ENCODE measurements around the gene KAT8.
A peak's percentile ranks its signal among the peaks of the same experiment; 100 is the strongest.

Gene KAT8

DNA sequence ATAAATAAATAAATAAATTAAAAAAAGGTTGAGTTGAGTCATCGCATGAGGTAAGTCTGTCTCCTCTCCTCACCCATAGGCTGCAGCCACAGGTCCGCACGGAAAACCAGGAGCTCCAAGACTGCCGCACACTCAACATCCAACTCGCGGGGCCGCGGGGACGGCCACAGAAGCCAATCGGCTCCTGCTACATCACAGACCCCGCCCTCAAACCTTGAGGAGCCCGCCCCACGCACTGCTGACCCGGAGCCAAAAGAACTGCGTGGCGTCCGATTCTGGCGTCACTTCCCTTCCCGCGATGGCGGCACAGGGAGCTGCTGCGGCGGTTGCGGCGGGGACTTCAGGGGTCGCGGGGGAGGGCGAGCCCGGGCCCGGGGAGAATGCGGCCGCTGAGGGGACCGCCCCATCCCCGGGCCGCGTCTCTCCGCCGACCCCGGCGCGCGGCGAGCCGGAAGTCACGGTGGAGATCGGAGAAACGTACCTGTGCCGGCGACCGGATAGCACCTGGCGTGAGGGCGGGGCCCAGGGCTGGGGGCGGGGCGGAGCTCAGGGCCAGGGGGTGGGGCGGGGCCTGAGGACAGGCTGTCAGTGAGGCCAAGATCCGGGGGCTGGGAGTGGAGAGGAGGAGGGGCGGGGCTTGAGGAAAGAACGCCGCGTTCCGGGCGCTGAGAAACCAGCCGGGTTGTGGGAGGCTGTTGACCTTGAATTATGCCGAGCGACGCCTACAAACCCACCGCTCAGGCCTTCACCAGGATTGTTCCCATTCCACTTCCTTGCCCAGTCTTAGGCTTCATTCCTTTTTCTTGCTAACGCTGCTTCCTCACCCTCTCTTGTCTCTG is at the start of gene KAT8:
Gene KAT8 (plus strand): TSS at position 281 of the 839 bp plus-strand sequence. CDS start 18 bp downstream, at position 299.
- peak; percentile 84 for DNase-seq

DNA sequence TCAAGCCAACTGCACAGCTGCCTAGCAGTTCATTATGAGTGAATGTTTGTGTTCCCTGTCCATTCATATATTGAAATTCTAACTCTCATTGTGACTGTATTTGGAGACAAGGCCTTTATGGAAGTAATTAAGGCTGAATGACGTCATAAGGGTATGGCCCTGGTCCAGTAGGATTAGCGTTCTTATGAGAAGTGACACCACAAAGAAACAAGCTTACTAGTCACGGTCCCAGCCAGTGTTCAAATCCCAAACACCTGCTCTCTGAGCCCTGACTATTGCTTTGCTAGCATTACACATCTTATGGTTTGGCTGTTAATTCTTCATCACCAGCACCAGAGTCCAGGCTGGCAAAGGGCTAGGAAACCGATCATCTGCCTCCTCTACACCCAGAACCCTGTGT is 45.6 kb upstream of the KAT8 start:
- DNase-seq = peak; percentile 1

DNA sequence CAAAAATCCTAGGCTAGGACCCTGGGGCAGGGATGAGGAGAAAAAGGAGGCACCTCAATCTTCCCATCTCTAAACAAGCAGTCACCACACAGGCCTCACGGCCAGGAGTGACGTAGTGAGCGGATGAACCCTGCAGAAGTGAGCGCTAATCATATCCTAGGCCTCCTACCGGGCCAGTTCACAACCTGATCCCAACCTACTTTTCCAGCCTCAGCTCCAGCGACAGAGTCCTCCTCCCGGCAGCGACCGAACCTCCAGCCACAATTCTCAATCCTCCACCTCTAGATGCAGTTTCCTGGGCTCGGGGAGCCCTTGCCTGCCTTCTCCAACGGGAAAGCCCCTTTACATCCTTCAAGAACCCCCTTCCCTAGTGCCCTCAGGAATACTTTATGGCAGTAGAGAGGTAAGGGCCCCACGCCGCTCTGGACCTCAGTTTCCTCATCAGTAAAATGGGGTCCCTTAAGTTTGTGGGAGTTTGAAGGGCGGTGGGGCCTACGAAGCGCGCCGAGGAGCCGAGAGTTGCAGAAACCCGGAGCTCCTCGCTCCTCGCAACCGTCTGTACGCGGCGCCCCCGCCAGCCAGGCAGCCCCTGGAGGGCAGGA is 44.8 kb upstream of the KAT8 start:
- peak; percentile 33 for DNase-seq

DNA sequence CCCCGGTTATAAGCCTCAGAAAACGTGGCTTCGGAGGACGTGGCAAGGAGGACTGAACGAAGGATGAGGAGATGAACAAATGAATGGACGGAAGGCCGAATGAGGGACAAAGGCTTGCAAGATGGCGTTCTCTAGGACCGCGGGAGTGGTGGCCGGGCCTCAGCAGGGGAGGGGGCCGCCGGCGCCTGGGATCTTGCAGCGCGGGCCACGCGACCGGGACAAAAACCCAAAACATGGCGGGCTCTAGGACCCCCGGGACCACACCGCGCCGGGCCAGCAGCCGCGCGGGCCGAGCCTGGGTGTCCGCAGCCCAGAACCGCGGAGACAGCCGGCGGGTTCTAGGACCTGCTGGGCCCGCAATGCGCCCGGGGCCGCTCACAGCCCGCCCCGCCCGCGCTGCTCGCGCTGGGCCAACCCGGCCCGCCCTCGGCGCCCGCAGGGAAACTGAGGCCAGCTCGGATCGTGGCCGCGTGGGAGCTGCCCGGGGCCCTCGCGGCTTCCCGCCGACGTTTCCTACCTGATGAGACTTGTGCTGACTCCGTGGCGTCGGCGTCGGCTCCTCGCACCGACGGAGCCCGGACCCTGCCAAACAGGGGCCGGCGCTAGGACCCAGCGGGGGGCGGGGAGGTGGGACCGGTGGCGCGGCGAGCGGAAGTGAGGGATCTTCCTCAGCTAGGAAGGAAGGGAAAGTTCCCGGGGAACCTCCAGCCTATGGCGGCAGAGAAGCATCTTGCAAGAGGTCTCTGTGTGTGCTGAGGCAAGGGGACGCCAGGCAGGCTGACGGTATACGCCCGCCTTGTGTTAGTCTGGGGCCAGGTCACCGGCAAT is 44.1 kb upstream of the KAT8 start:
- peak; percentile 79 for DNase-seq

DNA sequence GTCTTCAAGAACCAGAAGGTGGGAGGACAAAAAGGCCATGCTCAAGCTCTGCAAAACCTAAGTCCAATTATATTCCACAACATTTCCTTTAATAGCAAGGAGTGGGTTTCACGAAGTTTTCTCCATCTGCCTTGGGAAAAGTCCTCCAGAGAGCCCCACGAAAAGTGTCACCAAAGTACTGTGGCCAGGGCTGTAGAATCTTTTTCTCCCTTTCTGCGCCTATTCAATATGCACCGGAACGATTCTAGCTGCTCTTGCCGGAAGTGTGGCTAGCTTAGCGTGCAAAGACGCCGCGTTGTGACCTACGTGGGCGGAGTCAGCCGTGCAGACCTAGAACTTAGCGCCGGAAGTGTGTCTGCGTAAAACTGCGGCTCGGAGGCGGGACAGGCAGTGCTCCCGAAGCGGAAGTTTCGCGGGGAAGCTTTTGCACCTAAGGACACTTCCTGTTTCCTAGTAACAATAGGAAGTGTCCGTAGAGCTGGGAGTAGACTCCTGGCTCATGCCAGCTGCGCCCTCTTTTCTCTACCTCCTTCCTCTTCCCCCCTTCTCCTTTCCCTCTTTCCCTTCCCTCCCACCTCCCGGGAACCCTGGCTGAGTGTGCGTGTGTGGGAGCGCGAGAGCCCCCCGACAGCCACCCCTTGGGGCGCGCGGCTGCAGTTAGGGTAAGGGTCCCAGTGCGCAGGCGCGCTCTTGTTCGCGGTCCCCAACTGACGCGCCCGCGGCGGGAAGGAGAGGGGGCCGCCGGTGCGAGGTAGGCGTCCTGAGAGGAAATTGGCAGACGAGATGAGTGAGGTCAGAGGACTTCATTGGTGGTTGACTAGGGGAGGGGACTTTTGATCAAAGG is 43.3 kb upstream of the KAT8 start, which contains the start of the genes ZNF646 and ZNF668:
Gene ZNF646 (plus strand): TSS at position 453 of the 844 bp plus-strand sequence. CDS start 1,903 bp downstream, outside the sequence.
Gene ZNF668 (minus strand): TSS at position 271 of the 844 bp plus-strand sequence. CDS start 9,781 bp downstream, outside the sequence.
- DNase-seq = peak; percentile 96

DNA sequence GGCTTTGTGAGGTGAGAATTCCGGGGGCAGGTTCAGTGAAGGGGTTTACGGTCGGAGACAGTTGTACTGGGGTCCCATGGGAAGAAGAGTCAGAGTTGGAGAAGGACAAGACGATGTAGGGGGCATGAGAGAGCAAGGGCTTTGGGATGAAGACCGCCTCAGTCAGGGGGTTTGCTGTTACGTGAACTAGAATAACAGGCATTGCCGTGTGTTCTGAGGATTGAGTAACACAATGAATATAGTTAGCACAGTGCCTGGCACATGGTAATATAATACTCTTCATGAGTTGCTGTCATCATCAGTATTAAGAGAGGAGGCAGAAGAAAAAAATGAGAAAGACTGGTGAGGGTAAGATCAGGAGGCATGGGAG is 42.7 kb upstream of the KAT8 start:
- DNase-seq = no peak

DNA sequence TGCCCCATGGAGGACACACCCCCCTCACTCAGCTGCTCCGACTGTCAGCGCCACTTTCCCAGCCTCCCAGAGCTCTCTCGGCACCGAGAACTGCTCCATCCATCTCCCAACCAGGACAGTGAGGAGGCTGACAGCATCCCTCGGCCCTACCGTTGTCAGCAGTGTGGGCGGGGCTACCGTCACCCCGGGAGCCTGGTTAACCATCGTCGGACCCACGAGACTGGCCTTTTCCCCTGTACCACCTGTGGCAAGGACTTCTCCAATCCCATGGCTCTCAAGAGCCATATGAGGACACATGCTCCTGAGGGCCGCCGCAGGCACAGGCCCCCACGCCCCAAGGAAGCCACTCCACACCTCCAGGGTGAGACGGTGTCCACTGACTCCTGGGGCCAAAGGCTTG is 41.1 kb upstream of the KAT8 start:
- DNase-seq = no peak

DNA sequence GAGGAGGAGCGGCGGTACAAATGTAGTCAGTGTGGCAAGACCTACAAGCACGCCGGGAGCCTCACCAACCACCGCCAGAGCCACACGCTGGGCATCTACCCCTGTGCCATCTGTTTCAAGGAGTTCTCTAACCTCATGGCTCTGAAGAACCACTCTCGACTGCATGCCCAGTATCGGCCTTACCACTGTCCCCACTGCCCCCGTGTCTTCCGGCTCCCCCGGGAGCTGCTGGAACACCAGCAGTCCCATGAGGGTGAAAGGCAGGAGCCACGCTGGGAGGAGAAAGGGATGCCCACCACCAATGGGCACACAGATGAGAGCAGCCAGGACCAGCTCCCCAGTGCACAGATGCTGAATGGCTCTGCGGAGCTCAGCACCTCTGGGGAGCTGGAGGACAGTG is 40.4 kb upstream of the KAT8 start:
- DNase-seq = peak; percentile 5

DNA sequence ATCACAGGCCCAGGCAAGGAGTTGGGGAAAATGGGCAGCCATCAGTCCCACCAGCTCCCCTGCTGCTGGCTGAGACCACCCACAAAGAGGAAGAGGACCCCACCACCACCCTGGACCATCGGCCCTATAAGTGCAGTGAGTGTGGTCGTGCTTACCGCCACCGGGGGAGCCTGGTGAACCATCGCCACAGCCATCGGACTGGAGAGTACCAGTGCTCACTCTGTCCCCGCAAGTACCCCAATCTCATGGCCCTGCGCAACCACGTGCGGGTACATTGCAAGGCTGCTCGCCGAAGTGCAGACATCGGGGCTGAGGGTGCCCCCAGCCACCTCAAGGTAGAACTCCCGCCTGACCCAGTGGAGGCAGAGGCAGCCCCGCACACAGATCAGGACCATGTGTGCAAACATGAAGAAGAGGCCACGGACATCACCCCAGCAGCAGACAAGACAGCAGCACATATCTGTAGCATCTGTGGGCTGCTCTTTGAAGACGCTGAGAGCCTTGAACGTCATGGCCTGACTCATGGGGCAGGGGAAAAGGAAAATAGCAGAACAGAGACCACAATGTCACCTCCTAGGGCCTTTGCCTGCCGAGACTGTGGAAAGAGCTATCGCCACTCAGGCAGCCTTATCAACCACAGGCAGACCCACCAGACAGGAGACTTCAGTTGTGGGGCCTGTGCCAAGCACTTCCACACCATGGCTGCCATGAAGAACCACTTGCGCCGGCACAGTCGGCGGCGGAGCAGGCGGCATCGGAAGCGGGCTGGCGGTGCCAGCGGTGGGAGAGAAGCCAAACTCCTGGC is 39.7 kb upstream of the KAT8 start:
- DNase-seq = peak; percentile 17

DNA sequence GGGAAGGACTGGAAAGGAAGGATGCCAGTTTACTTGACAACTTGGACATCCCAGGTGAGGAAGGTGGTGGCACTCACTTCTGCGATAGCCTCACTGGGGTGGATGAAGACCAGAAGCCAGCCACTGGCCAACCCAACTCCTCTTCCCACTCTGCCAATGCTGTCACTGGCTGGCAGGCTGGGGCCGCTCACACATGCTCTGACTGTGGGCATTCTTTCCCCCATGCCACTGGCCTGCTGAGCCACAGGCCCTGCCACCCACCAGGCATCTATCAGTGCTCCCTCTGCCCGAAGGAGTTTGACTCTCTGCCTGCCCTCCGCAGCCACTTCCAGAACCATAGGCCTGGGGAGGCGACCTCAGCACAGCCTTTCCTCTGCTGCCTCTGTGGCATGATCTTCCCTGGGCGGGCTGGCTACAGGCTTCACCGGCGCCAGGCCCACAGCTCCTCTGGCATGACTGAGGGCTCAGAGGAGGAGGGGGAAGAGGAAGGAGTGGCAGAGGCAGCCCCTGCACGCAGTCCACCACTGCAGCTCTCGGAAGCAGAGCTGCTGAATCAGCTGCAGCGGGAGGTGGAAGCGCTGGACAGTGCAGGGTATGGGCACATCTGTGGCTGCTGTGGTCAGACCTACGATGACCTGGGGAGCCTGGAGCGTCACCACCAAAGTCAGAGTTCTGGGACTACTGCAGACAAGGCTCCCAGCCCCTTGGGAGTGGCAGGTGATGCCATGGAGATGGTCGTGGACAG is 38.7 kb upstream of the KAT8 start:
- peak; percentile 7 for DNase-seq

DNA sequence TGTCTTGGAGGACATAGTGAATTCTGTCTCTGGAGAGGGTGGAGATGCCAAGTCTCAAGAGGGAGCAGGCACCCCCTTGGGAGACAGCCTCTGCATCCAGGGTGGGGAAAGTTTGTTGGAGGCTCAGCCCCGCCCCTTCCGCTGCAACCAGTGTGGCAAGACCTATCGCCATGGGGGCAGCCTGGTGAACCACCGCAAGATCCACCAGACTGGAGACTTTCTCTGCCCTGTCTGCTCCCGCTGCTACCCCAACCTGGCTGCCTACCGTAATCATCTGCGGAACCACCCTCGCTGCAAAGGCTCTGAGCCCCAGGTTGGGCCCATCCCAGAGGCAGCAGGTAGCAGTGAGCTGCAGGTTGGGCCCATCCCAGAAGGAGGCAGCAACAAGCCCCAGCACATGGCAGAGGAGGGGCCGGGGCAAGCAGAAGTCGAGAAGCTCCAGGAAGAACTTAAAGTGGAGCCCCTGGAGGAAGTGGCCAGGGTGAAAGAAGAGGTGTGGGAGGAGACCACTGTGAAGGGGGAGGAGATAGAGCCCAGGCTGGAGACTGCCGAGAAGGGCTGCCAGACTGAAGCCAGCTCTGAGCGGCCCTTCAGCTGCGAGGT is 38.0 kb upstream of the KAT8 start:
- peak; percentile 8 for DNase-seq

DNA sequence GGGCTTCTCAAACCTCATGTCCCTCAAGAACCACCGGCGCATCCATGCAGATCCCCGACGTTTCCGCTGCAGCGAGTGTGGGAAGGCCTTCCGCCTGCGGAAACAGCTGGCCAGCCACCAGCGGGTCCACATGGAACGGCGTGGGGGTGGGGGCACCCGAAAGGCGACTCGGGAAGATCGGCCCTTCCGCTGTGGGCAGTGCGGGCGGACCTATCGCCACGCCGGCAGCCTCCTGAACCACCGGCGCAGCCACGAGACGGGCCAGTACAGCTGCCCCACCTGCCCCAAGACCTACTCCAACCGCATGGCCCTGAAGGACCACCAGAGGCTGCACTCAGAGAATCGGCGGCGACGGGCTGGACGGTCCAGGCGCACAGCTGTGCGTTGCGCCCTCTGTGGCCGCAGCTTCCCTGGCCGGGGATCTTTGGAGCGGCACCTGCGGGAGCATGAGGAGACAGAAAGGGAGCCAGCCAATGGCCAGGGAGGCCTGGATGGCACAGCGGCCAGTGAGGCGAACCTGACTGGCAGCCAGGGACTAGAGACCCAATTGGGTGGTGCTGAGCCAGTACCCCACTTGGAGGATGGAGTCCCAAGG is 37.3 kb upstream of the KAT8 start:
- peak; percentile 5 for DNase-seq

DNA sequence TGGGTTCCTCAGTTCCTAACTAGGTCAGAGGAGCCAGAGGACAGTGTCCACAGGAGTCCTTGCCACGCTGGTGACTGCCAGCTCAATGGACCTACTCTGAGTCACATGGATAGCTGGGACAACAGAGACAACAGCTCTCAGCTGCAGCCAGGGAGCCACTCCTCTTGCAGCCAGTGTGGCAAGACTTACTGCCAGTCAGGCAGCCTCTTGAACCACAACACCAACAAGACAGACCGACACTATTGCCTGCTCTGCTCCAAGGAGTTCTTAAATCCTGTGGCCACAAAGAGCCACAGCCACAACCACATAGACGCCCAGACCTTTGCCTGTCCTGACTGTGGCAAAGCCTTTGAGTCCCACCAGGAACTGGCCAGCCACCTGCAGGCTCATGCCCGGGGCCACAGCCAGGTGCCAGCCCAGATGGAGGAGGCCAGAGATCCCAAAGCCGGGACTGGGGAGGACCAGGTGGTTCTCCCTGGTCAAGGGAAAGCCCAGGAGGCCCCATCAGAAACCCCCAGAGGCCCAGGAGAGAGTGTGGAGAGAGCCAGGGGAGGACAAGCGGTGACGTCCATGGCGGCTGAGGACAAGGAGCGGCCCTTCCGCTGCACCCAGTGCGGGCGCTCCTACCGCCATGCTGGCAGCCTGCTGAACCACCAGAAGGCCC is 36.6 kb upstream of the KAT8 start:
- DNase-seq = peak; percentile 9

DNA sequence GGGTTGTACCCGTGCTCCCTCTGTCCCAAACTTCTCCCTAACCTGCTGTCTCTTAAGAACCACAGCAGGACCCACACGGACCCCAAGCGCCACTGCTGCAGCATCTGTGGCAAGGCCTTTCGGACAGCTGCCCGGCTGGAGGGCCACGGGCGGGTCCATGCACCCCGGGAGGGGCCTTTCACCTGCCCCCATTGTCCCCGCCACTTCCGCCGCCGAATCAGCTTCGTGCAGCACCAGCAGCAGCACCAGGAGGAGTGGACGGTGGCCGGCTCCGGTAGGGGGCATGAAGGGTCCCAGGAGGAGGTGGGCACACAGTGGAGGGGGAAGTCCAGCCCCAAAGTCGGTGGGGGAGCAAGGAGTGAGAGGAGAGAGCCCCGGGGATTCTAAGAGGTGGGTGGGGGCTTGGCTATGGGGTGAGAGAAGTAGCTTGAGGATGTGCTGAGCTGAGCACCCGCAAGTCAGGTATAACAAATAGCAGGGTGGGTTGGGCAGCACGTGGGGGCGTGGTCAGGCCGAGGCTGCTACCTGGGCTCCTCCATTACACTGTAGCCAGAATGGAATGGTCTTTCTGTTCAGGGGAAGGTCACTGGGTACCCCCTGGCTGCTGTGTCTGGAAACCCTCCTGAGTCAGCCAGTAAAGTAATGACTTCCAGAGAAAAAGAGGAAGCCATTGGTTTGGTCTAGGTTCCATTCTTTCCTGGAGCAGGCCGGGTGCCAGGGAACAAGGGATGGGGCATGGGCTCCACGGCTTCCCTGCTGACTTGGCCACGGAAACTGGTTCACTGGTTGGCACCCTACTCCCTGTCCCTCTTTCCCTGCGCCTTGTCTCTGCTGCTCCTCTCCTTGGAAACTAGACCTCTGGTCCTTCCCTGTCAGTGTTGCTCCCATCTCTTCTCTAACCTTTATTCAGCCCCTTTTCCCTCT is 35.8 kb upstream of the KAT8 start:
- DNase-seq = peak; percentile 11

DNA sequence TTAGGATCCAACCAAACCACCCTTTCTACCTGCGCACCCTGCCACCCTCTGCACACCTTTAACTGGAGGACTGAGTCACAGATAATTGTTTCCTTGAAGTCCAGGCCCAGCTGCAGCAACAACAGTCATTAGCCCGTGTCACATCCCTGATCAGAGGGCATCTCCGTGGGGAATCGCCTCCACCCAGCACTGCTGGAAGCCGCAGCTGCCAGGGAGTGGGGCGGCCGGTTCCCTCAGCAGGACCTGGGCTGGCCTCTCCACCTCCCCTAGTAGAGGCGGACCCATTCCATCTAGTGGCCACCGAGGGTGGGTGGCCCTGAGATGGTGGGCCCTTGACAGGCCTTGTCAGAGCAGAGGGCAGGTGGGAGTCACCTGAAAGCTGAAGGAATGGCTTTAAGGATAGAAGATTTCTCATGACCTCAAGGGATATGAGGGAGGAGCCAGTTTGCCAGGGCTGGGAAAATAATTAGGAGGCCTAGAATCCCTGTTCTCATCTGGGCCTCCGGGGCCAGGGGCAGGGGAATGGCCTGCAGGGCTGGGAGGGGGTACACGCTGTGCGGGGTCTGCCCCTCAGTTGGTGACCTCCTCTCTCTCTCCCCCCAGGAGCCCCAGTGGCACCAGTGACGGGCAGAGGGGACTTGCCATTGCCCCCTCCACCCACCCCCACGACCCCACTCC is 35.0 kb upstream of the KAT8 start:
- DNase-seq = peak; percentile 12

DNA sequence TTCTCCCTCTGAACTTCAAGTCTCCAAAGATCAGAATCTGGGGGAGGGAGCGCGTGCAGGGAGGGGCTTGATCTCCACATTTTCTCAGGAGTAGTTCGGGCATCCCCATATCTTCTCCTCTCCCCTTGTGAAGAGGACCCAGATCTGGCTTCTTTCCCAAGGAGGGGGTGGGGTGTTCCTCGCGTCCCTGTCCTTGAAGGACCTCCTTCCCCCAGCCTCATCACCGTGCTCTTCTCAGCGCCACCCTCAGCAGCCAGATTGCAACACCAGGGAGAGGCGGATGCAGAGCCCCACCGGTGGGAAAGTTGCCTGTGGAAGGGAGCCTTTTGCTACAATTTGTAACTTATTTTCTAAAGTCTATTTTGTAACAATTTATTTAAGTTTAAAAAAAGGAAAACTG is 34.4 kb upstream of the KAT8 start:
- DNase-seq = peak; percentile 2

DNA sequence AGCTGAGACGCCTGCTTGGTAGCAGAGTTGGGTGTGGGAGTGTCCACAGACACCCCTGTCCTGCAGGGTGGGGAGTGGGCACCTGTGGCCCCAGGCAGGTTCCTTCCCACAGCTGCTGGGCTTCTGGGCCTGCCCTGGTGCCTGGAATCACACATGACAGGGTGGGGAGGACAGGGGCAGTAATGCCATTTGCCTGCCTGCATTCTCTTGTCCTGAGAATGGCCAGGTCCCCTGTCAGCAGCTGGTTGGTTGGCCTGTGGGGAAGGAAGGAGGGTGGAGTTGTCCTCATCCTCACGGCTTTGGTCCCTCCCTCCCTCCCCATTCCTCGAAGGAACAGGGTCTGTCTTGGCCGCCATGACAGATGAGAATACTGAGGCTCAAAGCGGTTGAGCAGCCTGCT is 33.9 kb upstream of the KAT8 start:
- peak; percentile 23 for DNase-seq

DNA sequence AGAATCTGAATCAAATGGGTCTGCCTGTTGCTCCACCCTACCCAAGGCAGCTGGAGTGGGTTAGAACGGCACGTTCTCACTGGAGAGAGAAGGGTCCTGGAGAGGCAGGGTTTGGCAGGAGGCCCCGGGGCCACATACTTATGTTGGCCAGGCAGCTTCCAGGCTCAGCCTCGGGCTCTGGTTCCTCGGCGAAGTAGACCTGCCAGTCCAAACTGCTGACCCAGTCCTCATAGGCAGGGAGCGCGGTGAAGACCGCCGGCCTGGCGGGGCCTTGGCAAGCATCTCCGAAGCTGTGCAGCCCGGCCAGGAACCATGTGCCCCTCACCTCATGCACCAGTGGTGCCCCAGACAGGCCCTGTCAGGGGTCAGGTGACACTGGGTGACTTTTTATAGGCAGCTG is 33.5 kb upstream of the KAT8 start:
- DNase-seq = no peak

All from 8988T (cell line).